Endothelial cell (in vitro differentiated cells): ENCODE results near the gene CA7. TPM values are rescaled to one million over a fixed set of nuclear protein-coding genes. Genes with fewer than 3 reads are reported as not detected.

Experiments used
- DNase-seq: peaks from one replicate; pipeline ENCODE4 v3.0.0; 2021; ENCODE audit warnings: low spot score
- H3K27ac Mint-ChIP-seq: one replicate; pipeline ENCODE4 v1.8.0; 2021; ENCODE audit warnings: mixed read lengths, inconsistent platforms; ENCODE audit not compliant: unreplicated experiment
- H3K27me3 Mint-ChIP-seq: one replicate; pipeline ENCODE4 v1.8.0; 2021; ENCODE audit warnings: mild to moderate bottlenecking, moderate library complexity, mixed read lengths, inconsistent platforms; ENCODE audit not compliant: unreplicated experiment
- H3K36me3 Mint-ChIP-seq: one replicate; pipeline ENCODE4 v1.8.0; 2021; ENCODE audit warnings: mild to moderate bottlenecking, low read depth, mixed read lengths, inconsistent platforms; ENCODE audit not compliant: unreplicated experiment
- H3K4me1 Mint-ChIP-seq: one replicate; pipeline ENCODE4 v1.8.0; 2021; ENCODE audit warnings: mild to moderate bottlenecking, mixed read lengths, inconsistent platforms; ENCODE audit not compliant: unreplicated experiment
- H3K4me3 Mint-ChIP-seq: one replicate; pipeline ENCODE4 v1.8.0; 2021; ENCODE audit warnings: mild to moderate bottlenecking, mixed read lengths, inconsistent platforms; ENCODE audit not compliant: unreplicated experiment
- H3K9me3 Mint-ChIP-seq: one replicate; pipeline ENCODE4 v1.8.0; 2021; ENCODE audit warnings: mixed read lengths, inconsistent platforms; ENCODE audit not compliant: unreplicated experiment
- total RNA-seq: library from RNA; stranded (reverse); fragmentation: NEBNext Ultra II Directional; extraction: Animal tissue kit (Norgen Biotek cat#: 25700); gene quantifications from one replicate; pipeline ENCODE4 v1.2.1, GENCODE V29; 2021; ENCODE audit not compliant: unreplicated experiment
- TF ChIP-seq, protein P1 (sequence below): fragments of 200-600 bp; sonication (generic); IDR thresholded peaks from one replicate; pipeline ENCODE4 v1.5.0; 2021; ENCODE audit warnings: antibody characterized with exemption; ENCODE audit not compliant: unreplicated experiment

CA7 gene
- total RNA-seq, 1 donor from 2014 or later = not detected

DNA sequence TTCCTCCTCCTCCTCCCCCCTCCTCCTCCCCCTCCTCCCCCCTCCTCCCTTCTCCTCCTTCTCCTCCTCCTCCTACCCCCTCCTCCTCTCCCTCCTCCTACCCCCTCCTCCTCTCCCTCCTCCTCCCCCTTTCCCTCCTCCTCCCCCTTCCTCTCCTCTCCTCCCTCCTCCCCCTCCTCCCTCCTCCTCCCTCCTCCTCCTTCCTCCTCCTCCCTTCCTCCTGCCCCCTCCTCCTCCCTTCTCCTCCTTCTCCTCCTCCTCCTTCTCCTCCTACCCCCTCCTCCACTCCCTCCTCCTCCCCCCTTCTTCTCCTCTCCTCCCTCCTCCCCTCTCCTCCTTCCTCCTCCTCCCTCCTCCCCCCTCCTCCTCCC lies 29.5 kb downstream of the CA7 start:
- Mint-ChIP-seq H3K9me3 (no peaks in the 10 kb centered on the region), H3K27me3 (peaks cover 5% of the 10 kb centered on the region), H3K27ac (no peak overlapping the region), H3K36me3 (no peaks in the 10 kb centered on the region), H3K4me1 (peaks cover 2% of the 10 kb centered on the region), H3K4me3 (no peak overlapping the region)
- DNase-seq = no peak
- TF ChIP-seq, protein P1, sequence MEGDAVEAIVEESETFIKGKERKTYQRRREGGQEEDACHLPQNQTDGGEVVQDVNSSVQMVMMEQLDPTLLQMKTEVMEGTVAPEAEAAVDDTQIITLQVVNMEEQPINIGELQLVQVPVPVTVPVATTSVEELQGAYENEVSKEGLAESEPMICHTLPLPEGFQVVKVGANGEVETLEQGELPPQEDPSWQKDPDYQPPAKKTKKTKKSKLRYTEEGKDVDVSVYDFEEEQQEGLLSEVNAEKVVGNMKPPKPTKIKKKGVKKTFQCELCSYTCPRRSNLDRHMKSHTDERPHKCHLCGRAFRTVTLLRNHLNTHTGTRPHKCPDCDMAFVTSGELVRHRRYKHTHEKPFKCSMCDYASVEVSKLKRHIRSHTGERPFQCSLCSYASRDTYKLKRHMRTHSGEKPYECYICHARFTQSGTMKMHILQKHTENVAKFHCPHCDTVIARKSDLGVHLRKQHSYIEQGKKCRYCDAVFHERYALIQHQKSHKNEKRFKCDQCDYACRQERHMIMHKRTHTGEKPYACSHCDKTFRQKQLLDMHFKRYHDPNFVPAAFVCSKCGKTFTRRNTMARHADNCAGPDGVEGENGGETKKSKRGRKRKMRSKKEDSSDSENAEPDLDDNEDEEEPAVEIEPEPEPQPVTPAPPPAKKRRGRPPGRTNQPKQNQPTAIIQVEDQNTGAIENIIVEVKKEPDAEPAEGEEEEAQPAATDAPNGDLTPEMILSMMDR = no peak

DNA sequence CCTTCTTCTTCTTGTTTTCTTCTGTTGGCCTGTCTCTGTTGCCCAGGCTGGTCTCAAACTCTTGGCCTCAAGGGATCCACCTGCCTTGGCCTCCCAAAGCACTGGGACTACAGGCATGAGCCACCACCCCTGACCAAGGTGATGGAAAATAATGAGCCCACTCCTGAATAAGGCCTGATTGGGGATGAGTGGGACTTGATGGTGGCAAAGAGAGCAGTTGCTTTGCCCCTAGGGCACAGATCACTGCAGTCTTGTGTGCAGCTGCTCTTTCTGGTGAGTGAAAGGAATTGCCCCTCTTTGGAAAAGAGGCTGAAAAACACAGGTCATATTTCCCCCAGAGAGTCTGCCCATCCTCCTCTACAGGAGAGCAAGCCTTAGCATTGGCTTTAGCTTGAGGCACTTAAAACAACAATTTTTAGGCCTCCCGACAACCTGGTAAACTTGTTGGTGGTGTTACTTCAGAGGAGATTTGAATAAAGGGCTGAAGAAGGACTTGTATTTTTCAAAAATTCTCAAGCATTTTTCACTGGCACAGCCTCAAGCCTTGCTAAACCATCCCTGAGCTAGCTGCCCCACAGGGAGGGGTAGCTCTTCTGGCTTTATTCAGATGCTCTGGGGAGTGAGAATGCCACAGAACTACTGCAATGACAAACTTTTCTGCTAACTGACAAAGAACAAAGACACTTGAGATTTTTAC lies 30.0 kb downstream of the CA7 start:
- Mint-ChIP-seq H3K27me3 (peaks cover 5% of the 10 kb centered on the region), H3K4me3 (peak overlapping the region; percentile 11), H3K36me3 (no peaks in the 10 kb centered on the region), H3K9me3 (no peaks in the 10 kb centered on the region), H3K4me1 (peaks cover 2% of the 10 kb centered on the region), H3K27ac (no peak overlapping the region)
- DNase-seq = no peak
- TF ChIP-seq, protein P1 = no peak

DNA sequence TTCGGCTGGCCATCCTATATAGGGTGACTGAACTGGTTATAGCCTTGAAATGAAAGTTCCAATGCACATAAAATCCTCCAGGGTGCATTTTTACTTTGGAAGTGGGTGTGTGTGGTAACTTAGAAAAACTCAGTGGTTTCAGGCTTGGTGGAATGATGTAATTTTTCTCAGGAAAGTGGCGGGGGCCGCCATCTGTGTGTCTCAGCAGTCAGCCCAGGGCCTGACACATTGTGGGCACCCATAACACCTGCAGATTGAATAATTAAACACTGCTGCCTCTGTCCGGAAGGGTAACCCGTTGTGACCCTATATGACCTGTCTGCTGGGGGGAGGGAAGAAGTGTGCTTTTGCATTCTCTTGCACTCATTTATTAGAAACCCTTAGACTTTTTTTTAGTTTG lies 33.9 kb downstream of the CA7 start:
- Mint-ChIP-seq H3K27me3 (peaks cover 8% of the 10 kb centered on the region), H3K9me3 (no peaks in the 10 kb centered on the region), H3K4me1 (peaks cover 6% of the 10 kb centered on the region), H3K36me3 (no peaks in the 10 kb centered on the region), H3K27ac (no peak overlapping the region), H3K4me3 (peak overlapping the region; percentile 3)
- TF ChIP-seq, protein P1 = no peak
- no peak for DNase-seq

DNA sequence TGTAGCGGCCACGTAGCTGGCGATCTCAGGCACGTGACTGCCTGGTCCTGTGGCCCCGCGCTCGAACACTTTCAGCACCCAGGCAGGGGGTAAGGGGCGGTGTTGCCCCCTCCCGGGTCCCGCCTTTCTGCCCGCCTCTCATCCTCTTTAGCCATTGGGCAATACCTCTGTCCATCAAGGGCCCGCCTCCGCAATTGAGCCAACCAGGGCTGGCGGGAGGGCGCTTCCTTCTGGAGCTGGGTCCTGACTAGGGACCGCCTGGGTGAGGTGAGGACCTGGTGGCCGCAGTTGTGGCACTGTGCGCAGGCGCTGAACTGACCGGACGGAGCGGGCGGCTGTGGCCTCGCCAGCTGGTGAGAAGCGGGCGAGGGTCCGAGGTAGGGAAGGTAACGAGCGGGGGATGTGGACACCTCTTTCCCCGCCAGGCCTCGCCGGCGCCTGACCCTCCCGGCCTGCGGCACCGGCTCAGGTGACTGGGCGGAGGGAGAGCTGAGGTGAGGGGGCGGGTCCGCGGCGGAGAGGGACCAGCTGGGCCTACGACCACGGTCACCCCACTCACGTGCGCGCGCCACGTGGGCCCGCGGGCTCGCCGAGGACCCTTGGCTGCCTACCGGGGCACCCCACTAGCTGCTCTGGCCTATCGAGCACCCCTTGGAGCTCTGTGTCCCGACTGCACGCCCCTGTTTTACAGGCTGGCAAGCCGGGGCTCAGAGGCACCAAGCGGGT lies 36.2 kb downstream of the CA7 start, which contains the start of gene PDP2:
TSS of gene PDP2 (plus strand) at position 228 of the 726 bp plus-strand sequence. CDS start 3,770 bp downstream, outside the sequence.
- H3K4me1 Mint-ChIP-seq = peaks cover 6% of the 10 kb centered on the region
- TF ChIP-seq, protein P1 = no peak
- no peak within 1 kb of the TSS for H3K27ac Mint-ChIP-seq
- peak within 1 kb of the TSS; percentile 97 for H3K4me3 Mint-ChIP-seq
- H3K27me3 Mint-ChIP-seq = peaks cover 8% of the 10 kb centered on the region
- peaks cover 9% of the 10 kb centered on the region for H3K36me3 Mint-ChIP-seq
- H3K9me3 Mint-ChIP-seq = no peaks in the 10 kb centered on the region
- DNase-seq = peak; percentile 92

DNA sequence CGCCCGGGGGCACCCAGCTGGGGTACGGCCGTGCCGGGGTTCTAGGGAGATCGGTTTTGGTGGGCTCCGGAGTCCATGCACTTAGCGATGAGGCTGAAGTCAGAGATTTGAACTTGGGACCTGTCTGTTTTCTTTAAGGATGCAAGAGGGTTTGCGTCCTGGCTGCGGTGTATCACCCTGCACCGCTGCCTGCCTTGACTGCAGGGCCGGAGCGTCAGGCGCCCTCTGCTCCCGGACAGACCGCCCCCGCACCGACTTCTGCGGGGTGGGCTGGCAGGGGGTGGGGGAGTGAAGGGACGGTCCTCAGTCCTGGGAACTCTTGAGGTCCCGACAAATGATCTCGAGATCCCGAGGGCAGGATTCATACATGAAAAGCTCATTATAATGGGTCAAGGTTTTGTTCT lies 36.8 kb downstream of the CA7 start:
- DNase-seq = no peak
- H3K36me3 Mint-ChIP-seq = peaks cover 13% of the 10 kb centered on the region
- peaks cover 7% of the 10 kb centered on the region for H3K27me3 Mint-ChIP-seq
- no peaks in the 10 kb centered on the region for H3K9me3 Mint-ChIP-seq
- H3K4me1 Mint-ChIP-seq = peaks cover 6% of the 10 kb centered on the region
- peak overlapping the region; percentile 74 for H3K4me3 Mint-ChIP-seq
- TF ChIP-seq, protein P1 = no peak
- H3K27ac Mint-ChIP-seq = no peak overlapping the region
